Ascending aorta (tissue), 2 donors: ENCODE measurements around the gene NDUFA8. TPM values are rescaled to one million over a fixed set of nuclear protein-coding genes. Genes with fewer than 3 reads are reported as not detected.

Experiments used
- DNase-seq, 2 donors: peaks; one replicate each; pipeline ENCODE4 v3.0.0-alpha.2; 2019; ENCODE audit warnings: low spot score in 2 of 2
- H3K27ac ChIP-seq, 2 donors: fragments of 200-600 bp; sonication (generic); one replicate each; pipeline ENCODE4 v1.5.1; 2016 to 2017; ENCODE audit warnings: mild to moderate bottlenecking in 1 of 2
- H3K27me3 ChIP-seq: fragments of 200-600 bp; sonication (generic); one replicate; pipeline ENCODE4 v1.5.1; 2017
- H3K36me3 ChIP-seq, 2 donors: fragments of 200-600 bp; sonication (generic); one replicate each; pipeline ENCODE4 v1.5.1; 2016
- H3K4me1 ChIP-seq, 2 donors: fragments of 200-600 bp; sonication (generic); one replicate each; pipeline ENCODE4 v1.5.1; 2016 to 2017; ENCODE audit warnings: mild to moderate bottlenecking in 1 of 2
- H3K4me3 ChIP-seq, 2 donors: fragments of 200-600 bp; sonication (generic); one replicate each; pipeline ENCODE4 v1.5.1; 2016 to 2017; ENCODE audit warnings: mild to moderate bottlenecking in 1 of 2
- H3K9me3 ChIP-seq, 2 donors: fragments of 200-600 bp; sonication (generic); one replicate each; pipeline ENCODE4 v1.5.1; 2016
- CTCF ChIP-seq, 3 experiments: fragments of 200-600 bp in 2 of 3; fragments of 450-650 bp in 1 of 3; sonication (generic) in 2 of 3; IDR thresholded peaks; one replicate each; pipeline ENCODE4 v1.5.1; 2016 to 2019; ENCODE audit warnings: antibody characterized with exemption in 3 of 3, mild to moderate bottlenecking in 1 of 3, moderate library complexity in 1 of 3
- intact Hi-C: fragments of 100-400 bp; cut with DNase I; formaldehyde crosslinking; loops from one replicate; pipeline ENCODE4 v1.15.1; 2023
- total RNA-seq: library from RNA; depleted of rRNA; stranded (reverse); fragments of >200 nt; gene quantifications from one replicate; pipeline ENCODE4 v1.1.0, GENCODE V29; 2016

NDUFA8 gene
- total RNA-seq, 1 donor from 2014 or later: 21.4 TPM

- H3K36me3 ChIP-seq: no peaks in the 10 kb centered on the region
- TF ChIP-seq CTCF (IDR thresholded peaks at IDR 0.05): no peak
- DNase-seq: peak in 1 of 2 donors; percentile 34
- no peaks in the 10 kb centered on the region for H3K4me1 ChIP-seq
- no peaks in the 10 kb centered on the region for H3K9me3 ChIP-seq
- H3K27ac ChIP-seq: no peak overlapping the region
- H3K27me3 ChIP-seq: no peaks in the 10 kb centered on the region
- intact Hi-C loops: no loop called here
- no peak overlapping the region for H3K4me3 ChIP-seq
These were observed 58.8 kb downstream of the NDUFA8 start for GRCh38 chr9:122100756-122101155.

- TF ChIP-seq CTCF (IDR thresholded peaks at IDR 0.05): peak; percentile 77 to 88 (median 82)
- H3K9me3 ChIP-seq: no peaks in the 10 kb centered on the region
- peak overlapping the region in 1 of 2 donors; percentile 25 for H3K4me3 ChIP-seq
- intact Hi-C loops: loop anchor here (1.0 to 10.0 kb wide), 5 partner anchors 24 to 725 kb away; partner anchors contain the start of genes MRRF, PDCL and RBM18
- H3K27me3 ChIP-seq: no peaks in the 10 kb centered on the region
- peak; percentile 15 to 90 for DNase-seq
- no peak overlapping the region for H3K27ac ChIP-seq
- H3K4me1 ChIP-seq: no peaks in the 10 kb centered on the region
- no peaks in the 10 kb centered on the region for H3K36me3 ChIP-seq
These were observed 60.2 kb downstream of the NDUFA8 start for GRCh38 chr9:122099271-122099869.

- intact Hi-C loops: loop anchor here (10.0 kb wide), 3 partner anchors 167 to 727 kb away; partner anchors contain the start of genes MRRF, PDCL and RBM18
- no peak overlapping the region for H3K4me3 ChIP-seq
- no peak for DNase-seq
- peaks cover 0 to 4% of the 10 kb centered on the region in 2 donors for H3K4me1 ChIP-seq
- H3K27me3 ChIP-seq: no peaks in the 10 kb centered on the region
- H3K27ac ChIP-seq: no peak overlapping the region
- no peaks in the 10 kb centered on the region for H3K36me3 ChIP-seq
- H3K9me3 ChIP-seq: no peaks in the 10 kb centered on the region
- no peak for TF ChIP-seq CTCF (IDR thresholded peaks at IDR 0.05)
These were observed 61.8 kb downstream of the NDUFA8 start for GRCh38 chr9:122097679-122098315.

GRCh38 chr9:122096620-122097415 is 62.8 kb downstream of the NDUFA8 start:
- Histone ChIP-seq H3K27ac (no peak overlapping the region), H3K4me1 (peaks cover 0 to 4% of the 10 kb centered on the region in 2 donors), H3K36me3 (no peaks in the 10 kb centered on the region), H3K4me3 (no peak overlapping the region), H3K9me3 (no peaks in the 10 kb centered on the region), H3K27me3 (no peaks in the 10 kb centered on the region)
- no peak for DNase-seq
- TF ChIP-seq CTCF (IDR thresholded peaks at IDR 0.05): no peak
- intact Hi-C loops: loop anchor here (10.0 kb wide), 3 partner anchors 168 to 728 kb away; partner anchors contain the start of genes MRRF, PDCL and RBM18

GRCh38 chr9:122095010-122095767 is 64.4 kb downstream of the NDUFA8 start:
- H3K4me3 ChIP-seq: no peak overlapping the region
- peak in 1 of 2 donors; percentile 73 for DNase-seq
- intact Hi-C loops: loop anchor here (10.0 kb wide), 3 partner anchors 170 to 730 kb away; partner anchors contain the start of genes MRRF, PDCL and RBM18
- no peaks in the 10 kb centered on the region for H3K36me3 ChIP-seq
- no peak overlapping the region for H3K27ac ChIP-seq
- H3K9me3 ChIP-seq: no peaks in the 10 kb centered on the region
- peak; percentile 31 to 64 (median 54) for TF ChIP-seq CTCF (IDR thresholded peaks at IDR 0.05)
- peaks cover 5 to 15% of the 10 kb centered on the region in 2 donors for H3K4me1 ChIP-seq
- H3K27me3 ChIP-seq: no peaks in the 10 kb centered on the region
